Measurements from ENCODE around the gene TBC1D2.
"Not testable (repeated sequence)": the region's sequence is repeated elsewhere in the genome, so short reads cannot be mapped to it uniquely, and the experiment has no call there.

Gene TBC1D2

GRCh38 chr9:98289614-98290201, 34.3 kb upstream of the TBC1D2 start:
- DNase-seq (ENCODE audit: insufficient read length): no peak
- FAIRE-seq: no peak
- TF ChIP-seq TAF1 (IDR thresholded peaks at IDR 0.05; ENCODE audit: borderline replicate concordance, low read depth, low read length) (no peak), POLR2A (IDR thresholded peaks at IDR 0.05; ENCODE audit: low read depth, low read length) (no peak), POLR2AphosphoS5 (IDR thresholded peaks at IDR 0.05; ENCODE audit: low read depth, low read length) (no peak)

- DNase-seq (ENCODE audit: insufficient read length) (no peak), FAIRE-seq (no peak)
- TF ChIP-seq POLR2AphosphoS5 (IDR thresholded peaks at IDR 0.05; ENCODE audit: low read depth, low read length): no peak
- TF ChIP-seq TAF1 (IDR thresholded peaks at IDR 0.05; ENCODE audit: borderline replicate concordance, low read depth, low read length): no peak
- no peak for TF ChIP-seq POLR2A (IDR thresholded peaks at IDR 0.05; ENCODE audit: low read depth, low read length)
These were observed 33.4 kb upstream of the TBC1D2 start for GRCh38 chr9:98288881-98289280.

- FAIRE-seq (no peak), DNase-seq (ENCODE audit: insufficient read length) (no peak)
- no peak for TF ChIP-seq TAF1 (IDR thresholded peaks at IDR 0.05; ENCODE audit: borderline replicate concordance, low read depth, low read length)
- TF ChIP-seq POLR2AphosphoS5 (IDR thresholded peaks at IDR 0.05; ENCODE audit: low read depth, low read length): no peak
- no peak for TF ChIP-seq POLR2A (IDR thresholded peaks at IDR 0.05; ENCODE audit: low read depth, low read length)
These were observed 31.9 kb upstream of the TBC1D2 start for GRCh38 chr9:98287384-98287783.

- FAIRE-seq (no peak), DNase-seq (ENCODE audit: insufficient read length) (no peak)
- TF ChIP-seq TAF1 (IDR thresholded peaks at IDR 0.05; ENCODE audit: borderline replicate concordance, low read depth, low read length): no peak
- TF ChIP-seq POLR2A (IDR thresholded peaks at IDR 0.05; ENCODE audit: low read depth, low read length): no peak
- TF ChIP-seq POLR2AphosphoS5 (IDR thresholded peaks at IDR 0.05; ENCODE audit: low read depth, low read length): no peak
These were observed 30.0 kb upstream of the TBC1D2 start for GRCh38 chr9:98285446-98285845.

- no peak for FAIRE-seq
- DNase-seq (ENCODE audit: insufficient read length): no peak
- TF ChIP-seq POLR2A (IDR thresholded peaks at IDR 0.05; ENCODE audit: low read depth, low read length): no peak
- TF ChIP-seq TAF1 (IDR thresholded peaks at IDR 0.05; ENCODE audit: borderline replicate concordance, low read depth, low read length): no peak
- TF ChIP-seq POLR2AphosphoS5 (IDR thresholded peaks at IDR 0.05; ENCODE audit: low read depth, low read length): no peak
These were observed 29.3 kb upstream of the TBC1D2 start for GRCh38 chr9:98284754-98285153.

- not testable (repeated sequence) for FAIRE-seq; DNase-seq (ENCODE audit: insufficient read length)
These were observed 27.7 kb upstream of the TBC1D2 start for GRCh38 chr9:98283143-98283542.

GRCh38 chr9:98281281-98281680, 25.8 kb upstream of the TBC1D2 start:
- FAIRE-seq (no peak), DNase-seq (ENCODE audit: insufficient read length) (no peak)
- TF ChIP-seq TAF1 (IDR thresholded peaks at IDR 0.05; ENCODE audit: borderline replicate concordance, low read depth, low read length) (no peak), POLR2A (IDR thresholded peaks at IDR 0.05; ENCODE audit: low read depth, low read length) (no peak), POLR2AphosphoS5 (IDR thresholded peaks at IDR 0.05; ENCODE audit: low read depth, low read length) (no peak)

GRCh38 chr9:98280574-98280973, 25.1 kb upstream of the TBC1D2 start:
- FAIRE-seq: no peak
- DNase-seq (ENCODE audit: insufficient read length): no peak

GRCh38 chr9:98280162-98280561, 24.7 kb upstream of the TBC1D2 start:
- DNase-seq (ENCODE audit: insufficient read length) (no peak), FAIRE-seq (no peak)
- TF ChIP-seq TAF1 (IDR thresholded peaks at IDR 0.05; ENCODE audit: borderline replicate concordance, low read depth, low read length) (no peak), POLR2AphosphoS5 (IDR thresholded peaks at IDR 0.05; ENCODE audit: low read depth, low read length) (no peak), POLR2A (IDR thresholded peaks at IDR 0.05; ENCODE audit: low read depth, low read length) (no peak)

More at GRCh38 chr9:98280574-98280973, 25.1 kb upstream of the TBC1D2 start:
- TF ChIP-seq POLR2AphosphoS5 (IDR thresholded peaks at IDR 0.05; ENCODE audit: low read depth, low read length): no peak
- TF ChIP-seq POLR2A (IDR thresholded peaks at IDR 0.05; ENCODE audit: low read depth, low read length): no peak
- TF ChIP-seq TAF1 (IDR thresholded peaks at IDR 0.05; ENCODE audit: borderline replicate concordance, low read depth, low read length): no peak

GRCh38 chr9:98276907-98277469, 21.5 kb upstream of the TBC1D2 start:
- no peak for FAIRE-seq
- no peak for DNase-seq (ENCODE audit: insufficient read length)
- TF ChIP-seq TAF1 (IDR thresholded peaks at IDR 0.05; ENCODE audit: borderline replicate concordance, low read depth, low read length) (no peak), POLR2A (IDR thresholded peaks at IDR 0.05; ENCODE audit: low read depth, low read length) (no peak), POLR2AphosphoS5 (IDR thresholded peaks at IDR 0.05; ENCODE audit: low read depth, low read length) (no peak)

- DNase-seq (ENCODE audit: insufficient read length) (no peak), FAIRE-seq (no peak)
- TF ChIP-seq TAF1 (IDR thresholded peaks at IDR 0.05; ENCODE audit: borderline replicate concordance, low read depth, low read length) (no peak), POLR2A (IDR thresholded peaks at IDR 0.05; ENCODE audit: low read depth, low read length) (no peak), POLR2AphosphoS5 (IDR thresholded peaks at IDR 0.05; ENCODE audit: low read depth, low read length) (no peak)
These were observed 19.7 kb upstream of the TBC1D2 start for GRCh38 chr9:98275159-98275558.

- DNase-seq (ENCODE audit: insufficient read length): no peak
These were observed 16.6 kb upstream of the TBC1D2 start for GRCh38 chr9:98272083-98272482.

More at GRCh38 chr9:98272083-98272482, 16.6 kb upstream of the TBC1D2 start:
- no peak for FAIRE-seq
- no peak for TF ChIP-seq POLR2AphosphoS5 (IDR thresholded peaks at IDR 0.05; ENCODE audit: low read depth, low read length)
- no peak for TF ChIP-seq TAF1 (IDR thresholded peaks at IDR 0.05; ENCODE audit: borderline replicate concordance, low read depth, low read length)
- TF ChIP-seq POLR2A (IDR thresholded peaks at IDR 0.05; ENCODE audit: low read depth, low read length): no peak

All from GM12892 (cell line).